NCI-H1092 treated with DMSO at 0.1 percent for 48 hours (cell line): ENCODE results near the gene ARSJ.

Experiments used
- DNase-seq: peaks from one replicate; lab custom pipeline; 2025; lab: John Stamatoyannopoulos, UW

The ARSJ gene

DNA sequence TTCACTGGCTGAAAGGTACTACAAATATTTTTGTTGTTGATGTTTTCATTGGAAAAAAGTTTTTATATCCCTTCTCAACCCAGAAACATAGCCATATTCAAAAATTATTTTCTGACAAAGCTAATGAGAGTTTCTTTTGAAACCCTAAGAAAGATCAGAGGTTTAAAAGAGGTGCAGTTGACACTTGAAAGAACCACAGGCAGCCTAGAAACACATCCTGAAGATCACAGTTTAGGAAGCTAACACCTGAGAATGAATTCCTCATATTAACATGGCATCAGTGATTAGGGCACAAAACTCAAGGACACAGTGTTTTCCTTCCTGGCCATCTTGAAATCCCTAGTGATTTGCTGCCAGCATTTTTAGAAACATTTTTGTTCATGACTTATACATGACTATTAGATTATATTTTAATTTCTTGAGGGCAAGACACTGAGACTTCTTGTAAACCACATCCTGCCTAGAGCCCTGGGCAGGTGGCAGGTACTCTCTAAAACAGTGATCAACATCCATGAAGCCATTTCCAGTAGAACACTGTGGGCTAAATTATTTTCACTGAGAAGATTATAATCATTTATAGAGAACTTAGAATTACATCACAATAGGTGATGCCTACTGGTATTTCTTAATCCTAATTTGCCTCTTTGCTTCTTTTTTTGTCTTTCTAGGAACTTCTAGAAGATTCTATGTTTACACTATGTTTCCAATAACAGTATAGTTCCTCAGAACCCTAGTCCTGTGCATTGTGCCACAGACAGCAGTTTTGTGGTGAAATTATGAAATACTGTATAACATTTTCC lies 80.0 kb downstream of the ARSJ start:
- DNase-seq: no peak

DNA sequence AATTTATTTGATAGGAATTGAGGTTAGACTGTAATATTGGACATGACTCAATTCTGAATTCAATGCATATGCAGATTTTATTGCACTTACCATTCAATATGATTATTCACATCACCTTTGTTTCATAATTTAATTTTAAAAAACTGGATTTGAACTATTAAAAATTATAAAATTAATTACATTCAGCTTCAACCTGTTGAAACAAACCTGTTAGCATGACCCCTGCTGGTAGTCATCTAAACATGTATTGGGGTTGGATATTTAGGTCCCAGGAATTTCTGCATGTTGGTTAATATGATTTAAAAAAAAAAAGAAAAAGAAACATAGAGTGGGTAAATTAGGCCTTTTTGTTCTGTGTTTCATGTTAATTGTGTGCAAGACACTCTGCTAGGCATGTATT lies 85.9 kb downstream of the ARSJ start:
- no peak for DNase-seq

DNA sequence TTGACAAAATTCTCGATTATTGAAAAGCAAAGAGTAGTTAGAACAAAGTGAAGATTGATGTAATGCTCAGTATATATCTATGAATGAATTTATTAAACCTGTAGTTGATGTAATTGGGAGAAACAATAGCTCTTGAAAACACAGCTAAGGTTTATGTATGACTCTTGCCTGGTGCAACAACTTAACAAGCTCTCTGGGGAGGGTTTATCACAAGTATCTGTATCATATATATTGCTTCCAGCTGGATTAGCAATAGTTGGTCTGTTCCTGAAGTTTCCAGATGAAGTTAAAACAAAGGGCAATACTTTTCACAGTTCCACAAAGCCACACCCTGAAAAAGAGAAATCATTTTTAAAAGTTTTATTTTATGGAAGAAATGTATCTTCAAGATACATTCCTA lies 91.4 kb downstream of the ARSJ start:
- DNase-seq: no peak

DNA sequence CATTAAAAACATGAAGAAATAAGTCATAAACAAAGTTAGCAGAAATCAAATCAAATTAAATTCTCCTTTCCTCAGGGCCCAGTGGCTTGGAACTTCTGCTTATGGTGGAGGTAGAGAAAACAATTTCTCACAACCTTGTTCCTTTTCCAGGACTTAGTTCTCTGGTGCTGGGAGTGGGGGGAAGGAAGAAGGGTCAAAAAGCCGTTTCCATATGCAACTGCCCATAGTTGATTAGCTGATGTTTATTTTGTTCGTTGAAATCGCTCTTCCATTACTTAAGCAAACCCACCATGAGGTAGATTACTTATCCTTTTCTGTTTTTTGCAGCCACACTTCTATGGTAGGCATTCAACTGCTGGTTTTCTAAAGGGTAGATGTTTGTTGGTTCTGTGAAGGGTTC lies 94.2 kb downstream of the ARSJ start:
- no peak for DNase-seq

DNA sequence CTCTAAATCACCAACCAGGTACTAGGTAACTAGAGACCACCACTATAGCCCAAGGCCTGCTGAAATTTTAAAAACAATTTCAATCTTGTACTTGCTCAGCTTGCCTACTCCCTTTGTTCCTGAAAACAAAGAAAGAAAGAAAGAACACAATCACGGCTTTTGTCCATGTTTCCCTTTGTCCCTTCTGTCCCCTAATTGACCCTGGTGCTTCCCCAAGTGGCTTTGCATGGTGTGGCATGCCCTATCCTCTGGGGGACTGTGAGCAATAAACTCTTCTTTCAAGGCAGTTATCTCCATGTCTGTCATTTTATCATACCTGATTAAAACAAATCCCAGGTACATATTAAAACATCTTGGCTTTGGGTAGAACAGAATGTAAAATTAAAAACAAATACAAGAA lies 94.8 kb downstream of the ARSJ start:
- no peak for DNase-seq

GRCh38 chr4:113882668-113883067 lies 96.8 kb downstream of the ARSJ start:
- DNase-seq: no peak

DNA sequence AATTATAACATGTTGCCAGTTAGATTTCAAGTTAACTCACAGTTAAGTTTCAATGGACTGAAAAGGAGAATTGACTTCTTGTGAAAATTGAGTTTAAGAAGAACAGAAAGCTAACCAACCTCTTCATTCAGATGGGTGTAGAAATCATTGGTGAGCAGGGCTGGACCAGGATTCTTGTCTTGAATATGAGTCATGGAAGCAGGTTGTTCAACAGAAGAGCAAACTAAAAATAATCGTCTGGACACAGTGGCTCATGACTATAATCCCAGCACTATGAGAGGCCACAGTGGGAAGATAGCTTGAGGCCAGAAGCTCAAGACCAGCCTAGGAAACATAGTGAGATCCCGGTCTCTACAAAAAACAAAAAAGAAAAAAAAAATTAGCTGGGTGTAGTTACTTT lies 98.2 kb downstream of the ARSJ start:
- no peak for DNase-seq

GRCh38 chr4:113880240-113881028 lies 99.0 kb downstream of the ARSJ start:
- DNase-seq: no peak

DNA sequence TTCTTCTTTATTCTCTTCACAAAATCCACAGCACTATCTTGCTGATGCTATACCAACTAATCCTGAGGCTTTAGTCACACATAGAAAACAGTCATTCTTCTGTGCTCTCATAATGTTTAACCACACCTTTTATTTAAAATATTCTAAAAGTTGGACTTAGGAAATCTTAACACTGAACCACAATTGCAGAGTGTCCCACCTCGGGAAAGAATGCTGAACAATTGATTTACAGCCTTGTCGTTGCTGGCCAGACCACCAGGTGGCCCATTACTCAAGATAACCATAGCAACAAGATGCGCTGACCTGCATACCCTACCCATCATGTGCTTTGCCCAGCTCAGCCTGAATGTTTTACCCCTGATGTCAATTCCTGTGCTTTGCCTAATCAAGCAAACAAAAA lies 100.8 kb downstream of the ARSJ start:
- DNase-seq: peak; percentile 15

DNA sequence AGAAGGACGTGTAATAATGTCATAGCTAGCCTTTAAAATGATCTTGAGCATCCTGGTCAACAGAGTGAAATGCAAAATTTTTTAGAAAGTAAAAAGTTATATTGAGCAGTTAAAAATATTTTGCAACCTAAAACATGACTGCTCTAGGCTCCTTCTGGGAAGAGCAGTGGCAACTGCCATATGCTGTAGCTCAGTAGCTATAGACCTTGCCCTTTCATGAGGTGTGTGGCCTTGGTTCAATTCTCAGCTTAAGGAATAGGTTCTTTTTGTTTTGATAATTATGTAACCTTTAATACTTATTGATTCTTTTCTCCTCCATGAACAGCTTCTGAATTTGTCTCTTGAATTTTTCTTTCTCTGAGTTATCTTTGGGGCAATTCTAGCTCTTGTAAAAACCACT lies 105.0 kb downstream of the ARSJ start:
- DNase-seq: no peak

DNA sequence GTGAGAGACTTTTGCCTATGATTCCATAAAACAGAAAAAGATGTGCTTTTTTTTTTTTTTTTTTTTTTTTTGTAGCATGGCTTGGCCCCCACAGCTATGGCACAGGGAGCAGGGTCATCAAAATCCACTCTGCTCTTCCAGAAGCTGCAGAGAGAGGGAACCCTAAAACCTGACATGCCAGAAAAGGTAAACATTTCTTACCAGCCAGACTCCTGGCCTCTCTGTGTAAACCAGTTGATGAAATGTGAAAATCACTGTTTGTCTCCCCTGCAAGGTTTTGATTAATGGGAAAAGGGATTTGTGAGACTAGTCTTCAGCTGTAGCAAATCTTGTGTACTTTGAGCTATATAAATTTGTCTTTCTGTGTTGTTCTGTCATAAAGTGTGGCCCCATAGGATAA lies 105.9 kb downstream of the ARSJ start:
- DNase-seq: no peak

DNA sequence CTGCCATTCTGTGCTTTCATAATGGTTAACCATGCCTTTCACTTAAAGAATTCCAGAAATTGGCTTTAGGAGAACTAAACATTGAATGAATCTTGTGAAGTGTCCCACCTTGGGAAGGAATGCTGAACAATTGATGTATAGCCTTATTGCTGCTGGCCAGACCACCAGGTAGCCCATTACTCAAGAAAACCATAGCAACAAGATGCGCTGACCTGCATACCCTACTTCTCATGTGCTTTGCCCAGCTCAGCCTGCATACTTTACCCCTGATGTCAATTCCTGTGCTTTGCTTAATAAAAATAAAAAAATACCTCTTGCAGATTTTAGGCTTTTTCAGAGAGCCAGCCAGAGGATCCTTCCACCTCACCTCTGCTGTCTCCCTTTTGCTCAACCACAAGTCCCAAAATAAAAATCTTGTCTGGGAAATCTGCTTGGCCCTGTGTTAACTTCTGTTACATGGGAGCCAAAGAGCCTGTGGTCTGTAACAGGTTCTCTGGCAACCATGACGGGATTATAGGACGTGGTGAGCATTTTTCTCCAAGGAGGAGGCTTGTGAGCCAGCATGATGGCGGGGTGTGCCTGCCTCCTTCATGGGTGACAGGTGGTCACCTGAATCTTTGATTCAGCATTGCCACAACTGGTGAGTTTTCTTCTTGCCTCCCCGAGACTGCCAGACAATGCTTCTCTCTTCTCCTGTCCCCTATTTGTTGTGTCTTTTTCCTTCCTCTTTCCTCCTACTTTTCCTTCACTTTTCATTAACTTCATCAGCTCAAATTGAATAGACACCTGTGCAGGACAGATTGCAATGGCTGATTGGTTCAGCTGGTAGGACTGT lies 106.8 kb downstream of the ARSJ start:
- no peak for DNase-seq

- no peak for DNase-seq
Observed at GRCh38 chr4:113871080-113871479, 108.4 kb downstream of the ARSJ start.

DNA sequence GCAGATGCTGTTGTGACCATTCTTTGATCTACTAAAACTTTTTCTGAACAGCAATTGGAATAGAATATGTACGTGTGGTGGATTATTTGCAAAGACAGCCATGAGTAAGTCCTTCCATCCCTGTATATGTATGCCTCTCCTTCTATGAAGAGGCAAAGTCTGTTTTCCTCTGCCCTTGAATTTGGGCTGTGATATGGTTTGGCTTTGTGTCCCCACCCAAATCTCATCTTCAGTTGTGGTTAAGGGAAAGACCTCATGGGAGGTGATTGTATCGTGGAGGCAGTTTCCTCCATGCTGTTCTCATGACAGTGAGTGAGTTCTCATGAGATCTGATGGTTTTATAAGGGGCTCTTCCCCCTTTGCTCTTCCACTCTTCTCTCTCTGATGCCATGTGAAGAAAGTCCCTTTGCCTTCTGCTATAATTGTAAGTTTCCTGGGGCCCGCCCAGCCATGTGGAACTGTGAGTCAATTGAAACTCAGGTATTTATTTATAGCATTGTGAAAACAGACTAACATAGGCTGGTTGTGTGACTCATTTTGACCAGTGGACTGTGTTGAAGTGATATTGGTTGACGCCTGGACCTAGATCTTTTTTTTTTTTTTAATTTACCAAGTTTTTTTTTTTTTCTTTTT lies 109.6 kb downstream of the ARSJ start:
- no peak for DNase-seq

DNA sequence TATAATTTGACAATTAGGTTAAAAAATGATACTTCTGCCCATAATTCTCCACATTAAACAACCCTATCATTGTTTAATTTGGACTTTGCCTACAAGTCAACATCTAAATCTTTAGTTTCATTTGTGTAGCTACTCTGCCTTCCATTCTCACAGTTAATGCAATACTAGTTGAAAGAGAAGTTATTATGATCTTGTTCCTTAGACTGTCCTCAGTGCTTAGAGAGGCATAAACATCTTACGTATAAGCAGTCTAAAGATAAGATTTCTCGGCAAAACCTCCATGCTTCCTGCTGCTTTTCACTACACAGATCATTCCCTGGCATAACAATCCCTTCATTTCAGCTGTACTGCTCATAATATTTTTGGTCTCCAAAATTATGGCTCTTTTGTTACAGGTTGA lies 112.8 kb downstream of the ARSJ start:
- DNase-seq: no peak

DNA sequence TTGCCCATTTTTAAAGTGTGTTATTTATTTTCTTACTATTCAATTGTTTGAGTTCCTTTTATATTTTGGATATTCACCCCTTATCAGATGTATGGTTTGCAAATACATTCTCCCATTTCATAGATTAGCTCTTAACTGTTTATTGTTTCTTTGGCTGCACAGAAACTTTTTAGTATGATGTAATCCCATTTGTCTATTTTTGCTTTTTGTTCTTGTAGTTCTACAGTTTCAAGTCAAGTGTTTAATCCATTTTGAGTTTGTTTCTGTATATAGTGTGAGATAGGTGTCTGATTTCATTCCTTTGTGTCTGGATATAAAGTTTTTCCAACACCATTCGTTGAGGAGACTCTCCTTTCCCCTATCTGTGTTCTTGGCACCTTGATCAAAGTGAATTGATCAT lies 120.5 kb downstream of the ARSJ start:
- DNase-seq: no peak

- no peak for DNase-seq
Observed at GRCh38 chr4:113851816-113852215, 127.6 kb downstream of the ARSJ start.
